Measurements from ENCODE around the gene FAM193A.

Gene FAM193A, protein sequence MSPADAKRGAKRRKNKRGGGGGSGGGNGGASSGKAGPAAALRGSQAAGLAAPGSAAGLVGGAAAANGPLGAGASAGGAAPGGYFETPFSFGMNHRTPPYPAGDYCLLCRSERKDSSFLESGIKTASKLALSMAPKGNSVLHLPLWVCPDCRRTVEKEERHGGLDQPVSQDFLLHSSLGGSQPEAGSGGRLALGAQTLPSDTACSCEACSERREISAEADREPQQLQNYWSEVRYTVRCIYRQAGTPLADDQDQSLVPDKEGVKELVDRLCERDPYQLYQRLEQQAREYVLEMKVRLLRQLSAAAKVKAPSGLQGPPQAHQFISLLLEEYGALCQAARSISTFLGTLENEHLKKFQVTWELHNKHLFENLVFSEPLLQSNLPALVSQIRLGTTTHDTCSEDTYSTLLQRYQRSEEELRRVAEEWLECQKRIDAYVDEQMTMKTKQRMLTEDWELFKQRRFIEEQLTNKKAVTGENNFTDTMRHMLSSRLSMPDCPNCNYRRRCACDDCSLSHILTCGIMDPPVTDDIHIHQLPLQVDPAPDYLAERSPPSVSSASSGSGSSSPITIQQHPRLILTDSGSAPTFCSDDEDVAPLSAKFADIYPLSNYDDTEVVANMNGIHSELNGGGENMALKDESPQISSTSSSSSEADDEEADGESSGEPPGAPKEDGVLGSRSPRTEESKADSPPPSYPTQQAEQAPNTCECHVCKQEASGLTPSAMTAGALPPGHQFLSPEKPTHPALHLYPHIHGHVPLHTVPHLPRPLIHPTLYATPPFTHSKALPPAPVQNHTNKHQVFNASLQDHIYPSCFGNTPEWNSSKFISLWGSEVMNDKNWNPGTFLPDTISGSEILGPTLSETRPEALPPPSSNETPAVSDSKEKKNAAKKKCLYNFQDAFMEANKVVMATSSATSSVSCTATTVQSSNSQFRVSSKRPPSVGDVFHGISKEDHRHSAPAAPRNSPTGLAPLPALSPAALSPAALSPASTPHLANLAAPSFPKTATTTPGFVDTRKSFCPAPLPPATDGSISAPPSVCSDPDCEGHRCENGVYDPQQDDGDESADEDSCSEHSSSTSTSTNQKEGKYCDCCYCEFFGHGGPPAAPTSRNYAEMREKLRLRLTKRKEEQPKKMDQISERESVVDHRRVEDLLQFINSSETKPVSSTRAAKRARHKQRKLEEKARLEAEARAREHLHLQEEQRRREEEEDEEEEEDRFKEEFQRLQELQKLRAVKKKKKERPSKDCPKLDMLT (N-terminal part only)

DNA sequence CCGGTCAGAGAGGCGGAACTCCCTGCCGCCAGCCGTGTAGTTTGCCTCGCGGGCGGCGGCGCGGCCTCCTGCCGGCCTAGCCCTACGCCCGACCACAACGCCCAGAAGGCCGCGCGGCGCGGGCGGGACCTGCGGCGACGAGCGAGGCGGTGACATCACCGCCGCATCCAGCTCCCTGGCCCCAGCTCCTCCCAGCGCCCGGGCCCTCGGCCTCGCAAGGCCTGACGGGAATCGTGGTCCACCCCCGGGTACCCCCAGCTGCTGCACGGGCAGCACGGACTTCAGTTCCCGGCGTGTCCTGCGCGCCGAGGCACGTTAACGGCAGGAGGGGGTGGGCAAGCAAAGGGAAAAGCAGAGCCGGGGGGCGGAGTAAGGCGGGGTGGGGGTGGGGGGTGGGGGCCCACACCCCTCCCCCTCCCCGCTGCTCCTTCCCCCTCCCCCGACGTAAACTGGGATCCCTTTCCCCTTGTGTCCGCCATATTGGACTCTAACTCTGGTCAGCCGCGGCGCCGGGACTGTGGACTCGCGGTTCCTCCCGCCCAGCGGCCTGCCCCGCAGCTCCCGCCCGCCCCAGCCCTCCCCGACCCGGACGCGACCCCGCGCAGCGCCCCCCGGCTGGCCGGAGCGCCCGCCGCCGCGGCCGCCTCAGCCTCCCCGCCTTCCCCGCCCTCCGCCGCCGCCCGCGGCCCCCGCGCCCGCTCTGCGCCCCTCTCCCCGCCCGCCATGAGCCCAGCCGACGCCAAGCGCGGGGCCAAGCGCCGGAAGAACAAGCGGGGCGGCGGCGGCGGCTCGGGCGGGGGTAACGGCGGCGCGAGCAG, at the start of gene FAM193A:
Gene FAM193A, plus strand, starts transcription at position 455 of the 818 bp plus-strand sequence. Its CDS starts 269 bp downstream, at position 724.
- Histone ChIP-seq H2AFZ (ENCODE audit: low read length) (no peak within 1 kb of the TSS), H3F3A (ENCODE audit: insufficient read depth, low read length) (no peaks in the 10 kb centered on the region), H3K9me3 (ENCODE audit: low read length) (no peaks in the 10 kb centered on the region), H3K9ac (ENCODE audit: low read length) (peak within 1 kb of the TSS; percentile 83), H3K27ac (ENCODE audit: low read depth, low read length, poor library complexity, severe bottlenecking) (peak within 1 kb of the TSS; percentile 43), H3K4me2 (ENCODE audit: low read length) (peak within 1 kb of the TSS; percentile 86), H3K36me3 (ENCODE audit: insufficient read depth, low read length) (no peaks in the 10 kb centered on the region), H3K9me2 (ENCODE audit: low read depth, low read length) (no peaks in the 10 kb centered on the region), H3K4me1 (ENCODE audit: insufficient read depth, low read length, severe bottlenecking) (peaks cover 7% of the 10 kb centered on the region), H3K4me3 (ENCODE audit: low read depth, low read length, poor library complexity, severe bottlenecking) (peak within 1 kb of the TSS; percentile 72), H3K79me2 (ENCODE audit: insufficient read depth, low read length) (peaks cover 21% of the 10 kb centered on the region), H3K27me3 (ENCODE audit: insufficient read depth, low read length) (no peaks in the 10 kb centered on the region), H4K20me1 (ENCODE audit: insufficient read depth, low read length) (no peaks in the 10 kb centered on the region)
- TF ChIP-seq, protein P1, sequence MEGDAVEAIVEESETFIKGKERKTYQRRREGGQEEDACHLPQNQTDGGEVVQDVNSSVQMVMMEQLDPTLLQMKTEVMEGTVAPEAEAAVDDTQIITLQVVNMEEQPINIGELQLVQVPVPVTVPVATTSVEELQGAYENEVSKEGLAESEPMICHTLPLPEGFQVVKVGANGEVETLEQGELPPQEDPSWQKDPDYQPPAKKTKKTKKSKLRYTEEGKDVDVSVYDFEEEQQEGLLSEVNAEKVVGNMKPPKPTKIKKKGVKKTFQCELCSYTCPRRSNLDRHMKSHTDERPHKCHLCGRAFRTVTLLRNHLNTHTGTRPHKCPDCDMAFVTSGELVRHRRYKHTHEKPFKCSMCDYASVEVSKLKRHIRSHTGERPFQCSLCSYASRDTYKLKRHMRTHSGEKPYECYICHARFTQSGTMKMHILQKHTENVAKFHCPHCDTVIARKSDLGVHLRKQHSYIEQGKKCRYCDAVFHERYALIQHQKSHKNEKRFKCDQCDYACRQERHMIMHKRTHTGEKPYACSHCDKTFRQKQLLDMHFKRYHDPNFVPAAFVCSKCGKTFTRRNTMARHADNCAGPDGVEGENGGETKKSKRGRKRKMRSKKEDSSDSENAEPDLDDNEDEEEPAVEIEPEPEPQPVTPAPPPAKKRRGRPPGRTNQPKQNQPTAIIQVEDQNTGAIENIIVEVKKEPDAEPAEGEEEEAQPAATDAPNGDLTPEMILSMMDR (IDR thresholded peaks at IDR 0.05; ENCODE audit: low read length), result no peak
- no peak for TF ChIP-seq EZH2 (IDR thresholded peaks at IDR 0.05; ENCODE audit: borderline replicate concordance, low read length)

DNA sequence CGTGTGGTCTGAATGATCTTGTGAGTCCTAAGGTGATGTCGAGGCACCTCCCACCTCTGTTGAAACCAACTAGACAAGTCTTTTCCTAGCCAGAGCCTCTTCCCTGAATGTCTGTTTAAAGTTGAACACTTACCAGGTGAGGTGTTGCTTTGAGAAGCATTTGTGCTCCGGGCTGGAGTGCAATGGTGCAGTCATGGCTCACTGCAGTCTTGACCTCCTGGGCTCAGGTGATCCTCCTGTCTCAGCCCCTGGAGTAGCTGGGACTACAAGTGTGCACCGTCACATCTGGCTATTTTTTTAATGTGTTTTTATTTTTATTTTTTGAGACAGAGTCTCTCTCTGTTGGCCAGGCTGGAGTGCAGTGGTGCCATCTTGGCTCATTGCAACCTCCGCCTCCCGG, 49.5 kb upstream of the FAM193A start:
- H3F3A ChIP-seq (ENCODE audit: insufficient read depth, low read length), result no peaks in the 10 kb centered on the region
- TF ChIP-seq, protein P1 (IDR thresholded peaks at IDR 0.05; ENCODE audit: low read length), result no peak
- TF ChIP-seq EZH2 (IDR thresholded peaks at IDR 0.05; ENCODE audit: borderline replicate concordance, low read length), result no peak
- H3K4me3 ChIP-seq (ENCODE audit: low read depth, low read length, poor library complexity, severe bottlenecking), result no peak overlapping the region
- H3K79me2 ChIP-seq (ENCODE audit: insufficient read depth, low read length), result peaks cover 69% of the 10 kb centered on the region
- no peak overlapping the region for H3K27ac ChIP-seq (ENCODE audit: low read depth, low read length, poor library complexity, severe bottlenecking)
- no peak overlapping the region for H3K9ac ChIP-seq (ENCODE audit: low read length)
- H2AFZ ChIP-seq (ENCODE audit: low read length), result no peak overlapping the region
- no peaks in the 10 kb centered on the region for H3K9me2 ChIP-seq (ENCODE audit: low read depth, low read length)
- no peaks in the 10 kb centered on the region for H3K9me3 ChIP-seq (ENCODE audit: low read length)
- peaks cover 47% of the 10 kb centered on the region for H3K4me1 ChIP-seq (ENCODE audit: insufficient read depth, low read length, severe bottlenecking)
- H3K27me3 ChIP-seq (ENCODE audit: insufficient read depth, low read length), result no peaks in the 10 kb centered on the region
- no peaks in the 10 kb centered on the region for H4K20me1 ChIP-seq (ENCODE audit: insufficient read depth, low read length)
- peaks cover 25% of the 10 kb centered on the region for H3K36me3 ChIP-seq (ENCODE audit: insufficient read depth, low read length)
- H3K4me2 ChIP-seq (ENCODE audit: low read length), result no peak overlapping the region

All from OCI-LY1 (cell line).